GM19240 (cell line): ENCODE data around the gene PTBP3.
"Not testable (repeated sequence)": the region's sequence is repeated elsewhere in the genome, so short reads cannot be mapped to it uniquely, and the experiment has no call there.

Source experiments
- DNase-seq: peaks from one replicate; pipeline ENCODE4 v3.0.0; 2011; ENCODE audit warnings: low spot score; ENCODE audit not compliant: insufficient read length

Gene PTBP3

GRCh38 chr9:112271466-112272098 lies 61.8 kb downstream of the PTBP3 start:
- no peak for DNase-seq

GRCh38 chr9:112268413-112268812 lies 65.0 kb downstream of the PTBP3 start:
- DNase-seq = no peak

DNA sequence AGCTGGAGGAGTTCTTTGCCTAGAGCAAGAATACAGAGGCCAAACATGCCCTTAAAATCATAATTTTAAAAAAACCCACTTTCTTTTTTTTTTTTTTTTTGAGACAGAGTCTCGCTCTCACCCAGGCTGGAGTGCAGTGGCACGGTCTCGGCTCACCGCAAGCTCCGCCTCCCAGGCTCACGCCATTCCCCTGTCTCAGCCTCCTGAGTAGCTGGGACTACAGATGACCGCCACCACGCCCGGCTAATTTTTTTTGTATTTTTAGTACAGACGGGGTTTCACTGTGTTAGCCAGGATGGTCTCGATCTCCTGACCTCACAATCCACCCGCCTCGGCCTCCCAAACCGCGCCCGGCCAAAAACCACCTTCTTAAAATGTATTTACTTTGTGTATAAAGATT lies 66.3 kb downstream of the PTBP3 start:
- DNase-seq = not testable (repeated sequence)

- DNase-seq = no peak
Observed at GRCh38 chr9:112265391-112265790, 68.0 kb downstream of the PTBP3 start.

DNA sequence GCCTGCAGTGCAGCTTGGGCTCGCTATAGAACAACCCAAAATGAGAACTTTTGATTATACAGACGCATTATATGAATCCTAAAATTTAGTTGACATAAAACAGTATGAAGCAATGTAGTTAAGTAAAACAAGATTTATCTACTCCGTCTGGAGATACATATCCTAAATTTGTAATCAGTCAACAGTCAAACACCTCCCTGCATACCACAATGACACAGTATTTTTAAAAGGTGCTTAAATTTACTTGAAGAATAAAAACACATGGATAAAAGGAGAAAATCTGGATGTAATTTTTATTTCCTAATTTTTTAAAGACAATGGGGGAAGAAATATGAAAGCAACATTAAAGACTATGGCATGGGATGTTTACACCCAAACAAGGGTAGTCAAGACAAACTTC lies 70.8 kb downstream of the PTBP3 start:
- DNase-seq = no peak

DNA sequence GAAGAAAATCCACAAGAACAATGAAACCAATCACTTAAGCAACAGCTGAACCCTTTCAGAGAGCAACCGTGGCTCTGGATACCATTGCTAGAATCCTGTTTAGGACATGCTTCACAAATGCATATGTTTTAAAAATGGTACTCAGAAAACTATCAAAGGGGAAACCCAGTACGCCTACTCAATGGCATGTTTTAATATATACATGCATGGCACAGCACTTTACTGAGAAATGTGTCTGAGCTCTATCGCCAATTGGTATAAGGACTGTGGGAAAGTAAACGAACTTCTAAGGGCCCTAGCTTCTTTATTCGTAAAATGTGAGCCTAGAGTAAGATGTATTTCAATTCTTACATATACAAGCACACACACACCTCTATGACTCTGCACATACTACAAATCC lies 72.3 kb downstream of the PTBP3 start:
- DNase-seq = no peak

DNA sequence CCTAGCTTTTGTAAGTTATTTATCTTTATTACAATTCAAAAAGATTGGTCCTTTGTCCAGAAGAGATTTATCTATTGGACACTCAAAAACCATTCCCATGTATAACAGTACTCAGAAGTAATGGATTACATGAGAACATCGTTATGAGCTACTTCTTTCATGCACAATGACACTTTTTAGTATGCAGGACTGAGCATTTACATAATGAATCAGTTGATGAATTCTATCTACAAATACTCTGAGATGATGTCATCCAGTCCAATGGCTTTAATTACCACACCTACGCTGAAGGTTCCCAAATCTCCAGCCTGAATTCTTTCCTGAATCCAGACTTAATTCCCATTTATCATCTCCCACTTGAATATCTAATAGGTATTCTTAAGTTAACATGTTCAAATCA lies 75.3 kb downstream of the PTBP3 start:
- DNase-seq = no peak

DNA sequence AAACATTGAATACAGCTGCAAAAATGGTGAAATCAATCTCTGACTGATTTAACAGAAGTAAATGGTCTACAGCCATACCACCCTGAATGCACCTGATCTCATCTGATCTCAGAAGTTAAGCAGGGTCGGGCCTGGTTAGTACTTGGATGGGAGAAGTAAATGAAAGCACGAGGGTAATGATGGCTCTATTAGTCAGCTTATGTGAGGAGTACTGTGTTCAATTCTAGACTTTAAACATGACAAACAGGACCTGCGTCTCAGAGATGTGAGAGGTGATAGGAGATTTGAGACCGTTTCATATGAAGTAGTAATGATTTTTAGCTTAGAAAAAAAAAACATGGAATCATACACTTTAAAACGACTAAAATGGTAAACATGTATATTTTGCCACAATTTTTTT lies 81.2 kb downstream of the PTBP3 start:
- DNase-seq = no peak

DNA sequence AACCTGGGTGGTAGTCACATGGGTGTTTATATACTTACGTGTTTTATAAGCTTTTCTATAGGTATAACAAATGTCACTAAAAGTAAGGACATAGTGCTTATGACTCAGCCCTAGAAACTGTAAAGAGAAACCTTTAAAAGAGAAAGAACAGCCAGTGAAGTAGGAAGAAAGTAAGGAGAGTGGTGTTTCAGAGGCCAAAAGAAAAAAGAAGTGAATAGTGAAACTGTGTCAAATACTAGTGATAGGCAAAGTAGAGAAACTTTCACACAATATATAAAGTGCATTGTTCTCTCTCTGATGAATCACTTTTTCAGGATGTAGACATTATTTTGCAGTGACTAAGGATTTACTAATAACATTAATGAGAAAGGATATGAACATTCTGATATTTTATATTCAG lies 84.1 kb downstream of the PTBP3 start:
- DNase-seq = no peak

GRCh38 chr9:112248722-112249121 lies 84.7 kb downstream of the PTBP3 start:
- DNase-seq = no peak

GRCh38 chr9:112247090-112247489 lies 86.3 kb downstream of the PTBP3 start:
- DNase-seq = no peak

DNA sequence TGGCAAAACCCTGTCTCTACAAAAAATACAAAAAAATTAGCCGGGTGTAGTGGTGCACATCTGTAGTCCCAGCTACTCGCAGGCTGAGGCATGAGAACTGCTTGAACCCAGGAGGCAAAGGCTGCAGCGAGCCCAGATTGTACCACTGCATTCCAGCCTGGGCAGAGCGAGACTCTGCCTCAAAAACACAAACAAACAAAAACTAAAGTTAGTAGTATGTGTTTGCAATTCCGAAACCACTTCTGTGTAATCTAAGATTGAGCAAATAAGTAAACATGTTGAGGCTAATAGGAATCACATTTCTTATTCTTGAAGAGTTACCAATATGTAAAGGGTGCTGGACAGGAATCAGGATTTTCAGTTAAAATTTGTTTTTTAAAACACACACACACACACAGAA lies 88.3 kb downstream of the PTBP3 start:
- DNase-seq = no peak

DNA sequence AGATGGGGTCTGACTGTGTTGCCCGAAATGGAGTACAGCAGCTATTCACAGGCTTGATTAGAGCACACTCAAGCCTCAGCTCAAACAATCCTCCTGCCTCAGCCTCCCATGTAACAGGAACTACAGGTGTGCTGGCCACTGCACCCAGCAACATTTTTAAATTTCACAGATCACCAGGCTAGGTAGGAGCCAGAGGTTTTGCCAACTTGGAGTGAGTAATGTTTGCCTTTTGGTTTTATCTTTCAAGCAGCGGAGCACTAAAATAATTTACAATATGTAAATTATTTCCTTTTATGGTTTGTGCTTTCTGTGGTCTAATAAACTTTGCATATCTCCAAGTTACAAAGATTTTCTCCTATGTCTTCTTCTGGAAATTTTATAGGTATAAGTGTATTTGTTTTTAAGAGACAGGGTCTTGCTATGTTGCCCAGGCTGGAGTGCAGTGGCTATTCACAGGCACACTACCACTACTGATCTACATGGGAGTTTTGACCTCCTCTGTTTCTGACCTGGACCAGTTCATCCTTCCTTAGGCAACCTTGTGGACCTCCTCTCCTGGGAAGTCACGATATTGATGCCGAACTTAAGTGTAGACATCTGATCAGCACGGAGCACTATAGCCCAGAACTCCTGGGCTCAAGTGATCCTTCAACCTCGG lies 91.1 kb downstream of the PTBP3 start:
- DNase-seq = no peak

DNA sequence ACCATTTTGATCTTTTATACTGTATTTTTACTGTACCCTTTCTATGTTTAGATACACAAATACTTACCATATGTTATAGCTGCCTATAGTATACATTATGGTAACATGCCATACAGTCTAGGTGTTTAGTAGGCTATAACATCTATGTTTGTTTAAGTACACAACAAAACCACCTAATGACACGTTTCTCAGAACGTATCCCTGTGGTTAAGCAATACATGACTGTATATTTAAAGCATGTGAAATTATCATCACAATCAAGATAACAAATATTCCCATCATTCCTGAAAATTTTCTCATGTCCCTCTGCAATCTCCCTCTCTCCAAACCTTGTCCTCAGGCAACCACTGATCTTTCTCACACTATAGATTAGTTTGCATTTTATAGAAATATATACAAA lies 91.9 kb downstream of the PTBP3 start:
- no peak for DNase-seq

- no peak for DNase-seq
Observed at GRCh38 chr9:112239708-112240107, 93.7 kb downstream of the PTBP3 start.

GRCh38 chr9:112239284-112239683 lies 94.1 kb downstream of the PTBP3 start:
- no peak for DNase-seq

DNA sequence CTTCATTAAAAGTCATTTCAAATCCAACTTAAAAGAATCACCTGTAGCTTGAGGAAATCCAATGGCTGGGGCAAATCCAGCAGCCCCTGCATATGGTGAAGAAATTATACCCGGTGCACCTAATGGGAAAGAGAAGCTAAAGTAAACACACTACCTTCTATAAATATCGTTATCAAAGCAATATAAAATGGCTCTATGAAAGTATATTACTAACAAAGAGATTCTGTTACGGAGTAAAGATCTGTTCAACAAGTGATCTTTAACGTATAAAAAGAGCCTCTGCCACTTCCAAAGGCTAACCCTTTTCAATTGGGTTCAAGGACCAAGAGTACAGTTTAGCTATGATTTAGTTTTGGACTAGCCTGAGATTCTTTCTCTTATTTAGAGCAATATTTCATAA lies 98.6 kb downstream of the PTBP3 start:
- DNase-seq = no peak

DNA sequence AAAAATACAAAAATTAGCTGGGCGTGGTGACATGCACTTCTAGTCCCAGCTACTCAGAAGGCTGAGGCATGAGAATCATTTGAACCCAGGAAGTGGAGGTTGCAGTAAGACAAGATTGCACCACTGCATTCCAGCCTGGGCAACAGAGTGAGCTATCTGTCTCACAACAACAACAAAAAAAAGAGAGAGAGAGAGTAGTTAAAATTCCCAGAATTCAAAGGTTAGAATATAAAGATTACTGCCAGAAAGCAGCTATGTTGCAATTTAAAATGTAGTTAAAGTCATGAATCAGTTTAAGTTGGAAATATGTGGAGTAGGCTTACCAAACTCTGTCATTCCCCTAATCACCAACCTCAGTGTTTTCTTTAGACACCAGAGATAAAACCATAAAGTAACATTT lies 99.7 kb downstream of the PTBP3 start:
- DNase-seq = no peak

DNA sequence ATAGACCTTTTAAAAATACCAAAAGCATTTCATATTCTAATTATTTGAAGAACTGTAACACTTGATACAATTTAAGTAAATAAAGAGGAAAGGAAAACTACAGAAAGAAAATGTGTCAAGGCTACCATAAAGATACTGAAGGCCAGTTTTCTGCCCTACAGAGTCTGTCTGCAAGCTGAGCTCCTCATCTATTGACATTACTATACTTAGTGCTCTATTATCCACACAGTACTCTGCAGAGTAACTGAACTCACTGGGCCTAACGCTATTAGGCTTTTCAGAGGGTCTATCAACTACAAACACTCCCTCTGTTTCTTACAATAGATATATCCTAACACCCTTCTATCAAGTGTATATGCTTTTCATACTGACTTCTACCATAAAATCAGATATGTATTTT lies 101.2 kb downstream of the PTBP3 start:
- DNase-seq = no peak

GRCh38 chr9:112226091-112226490 lies 107.3 kb downstream of the PTBP3 start:
- no peak for DNase-seq

DNA sequence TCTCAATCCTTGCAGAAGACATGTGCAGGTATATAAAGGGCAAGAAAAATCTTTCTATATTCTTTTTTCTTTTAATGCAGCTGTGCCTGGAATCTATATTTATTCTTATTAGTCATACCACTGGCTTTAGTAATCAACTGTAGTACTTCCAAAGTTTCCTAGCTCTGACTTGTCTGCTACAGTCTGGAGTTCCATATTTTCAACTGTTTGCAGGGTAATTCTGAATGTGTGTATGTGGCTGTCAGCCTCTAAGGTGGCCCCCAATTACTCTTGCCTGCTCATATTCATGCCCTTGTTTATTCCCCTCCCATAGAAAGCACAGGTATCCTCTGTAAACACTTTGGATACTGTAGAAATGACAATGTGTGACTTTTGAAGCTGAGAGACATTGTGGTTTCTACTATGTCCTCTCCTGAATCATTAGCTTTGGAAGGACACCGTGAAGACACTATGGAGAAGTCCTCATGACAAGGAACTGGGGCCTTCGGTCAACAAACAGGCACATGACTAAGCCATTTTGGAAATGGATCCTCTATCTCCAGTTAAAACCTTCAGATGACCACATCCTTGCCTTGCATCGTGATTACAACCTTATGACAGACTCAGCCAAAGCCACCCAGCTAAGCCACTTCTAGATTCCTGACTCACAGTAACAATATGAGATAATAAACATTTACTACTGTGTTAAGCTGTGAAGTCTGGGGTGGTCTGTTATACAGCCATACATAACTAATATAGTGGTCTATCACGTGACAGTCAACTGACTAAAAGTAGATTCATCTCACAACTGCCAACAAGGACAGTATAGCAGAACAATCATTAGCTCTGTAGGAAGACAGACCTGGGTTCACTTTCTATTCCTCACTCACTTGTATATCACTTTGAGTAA lies 108.8 kb downstream of the PTBP3 start:
- DNase-seq = no peak

DNA sequence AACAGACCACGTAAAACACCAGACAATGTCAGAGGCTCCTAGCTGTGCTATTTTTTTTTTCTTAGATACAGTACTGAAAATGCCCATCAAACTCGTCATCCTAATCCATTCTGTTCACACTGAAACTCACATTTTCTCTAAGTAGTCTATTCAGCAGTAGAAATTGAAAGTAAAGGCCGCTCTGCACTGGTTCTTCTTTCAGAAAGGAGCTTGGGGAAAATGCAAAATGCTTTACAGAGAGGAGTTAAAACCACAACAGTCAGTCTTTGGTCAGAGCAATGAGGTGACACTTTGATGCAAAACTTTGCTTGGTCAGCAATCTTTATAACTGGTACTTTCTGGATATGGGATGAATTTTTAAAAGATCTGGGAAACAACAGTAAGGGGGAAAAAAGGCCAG lies 114.5 kb downstream of the PTBP3 start:
- DNase-seq = peak; percentile 38

GRCh38 chr9:112212926-112213325 lies 120.5 kb downstream of the PTBP3 start:
- no peak for DNase-seq
